GM18507 (cell line): Measurements from ENCODE around the gene LRRC8E.
"Not testable (repeated sequence)": the region's sequence is repeated elsewhere in the genome, so short reads cannot be mapped to it uniquely, and the experiment has no call there.

ENCODE experiments used
- DNase-seq: peaks from one replicate; pipeline ENCODE4 v3.0.0; 2011; ENCODE audit warnings: low read depth; ENCODE audit not compliant: insufficient read length; ENCODE audit errors: extremely low spot score
- FAIRE-seq: peaks from 2 replicates; lab custom pipeline; 2011; peaks lifted over from hg19 to GRCh38; lab: Jason Lieb, UNC

LRRC8E gene

DNA sequence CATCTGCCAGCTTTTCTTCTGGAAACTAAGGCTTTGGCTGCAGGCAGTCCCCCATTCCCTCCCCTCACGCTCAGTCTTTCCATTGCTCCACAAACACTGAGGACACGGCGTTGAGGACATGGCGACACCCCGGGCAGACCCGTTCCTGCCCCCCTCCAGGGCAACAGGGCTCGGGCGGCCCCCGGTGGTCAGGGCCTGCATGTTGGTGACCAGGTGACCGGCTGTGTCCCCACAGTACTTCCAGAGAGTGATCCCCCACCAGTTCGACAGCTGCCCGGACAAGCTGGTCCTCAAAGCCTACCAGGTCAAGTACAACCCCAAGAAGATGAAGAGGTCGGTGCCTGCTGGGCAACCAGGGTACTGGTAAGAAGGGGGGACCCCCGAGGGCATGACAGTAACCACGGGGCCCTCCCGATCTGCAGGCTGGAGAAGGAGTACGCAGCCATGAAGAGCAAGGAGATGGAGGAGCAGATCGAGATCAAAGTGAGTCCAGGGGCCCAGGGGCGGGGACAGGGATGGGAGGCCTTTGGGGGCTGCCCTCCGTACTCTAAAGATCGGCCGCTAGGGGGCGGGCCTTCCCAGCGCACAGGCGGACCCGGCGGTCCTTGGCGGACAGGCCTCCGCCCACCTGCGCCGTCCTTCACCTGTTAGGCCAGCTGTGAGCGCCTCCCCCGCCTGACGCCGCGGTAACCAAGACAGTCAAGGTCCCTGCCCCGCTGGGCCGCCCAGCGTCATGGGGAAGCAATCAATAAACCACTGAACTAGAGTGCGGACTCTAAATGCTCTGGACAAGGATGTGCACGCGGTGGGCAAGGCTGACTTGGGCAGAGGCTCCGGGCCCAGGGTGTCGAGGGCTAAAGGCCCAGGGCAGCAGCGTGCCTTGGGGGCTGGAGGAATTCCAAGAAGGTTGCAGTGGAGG is 35.2 kb upstream of the LRRC8E start:
- FAIRE-seq (peak; percentile 61), DNase-seq (peak; percentile 88)

- no peak for DNase-seq
- FAIRE-seq: no peak
Measured at GRCh38 chr19:7853770-7854128, 34.6 kb upstream of the LRRC8E start.

- DNase-seq (no peak), FAIRE-seq (no peak)
Measured at GRCh38 chr19:7855426-7856108, 32.7 kb upstream of the LRRC8E start.

- DNase-seq: no peak
- no peak for FAIRE-seq
Measured at GRCh38 chr19:7856109-7856591, 32.2 kb upstream of the LRRC8E start.

DNA sequence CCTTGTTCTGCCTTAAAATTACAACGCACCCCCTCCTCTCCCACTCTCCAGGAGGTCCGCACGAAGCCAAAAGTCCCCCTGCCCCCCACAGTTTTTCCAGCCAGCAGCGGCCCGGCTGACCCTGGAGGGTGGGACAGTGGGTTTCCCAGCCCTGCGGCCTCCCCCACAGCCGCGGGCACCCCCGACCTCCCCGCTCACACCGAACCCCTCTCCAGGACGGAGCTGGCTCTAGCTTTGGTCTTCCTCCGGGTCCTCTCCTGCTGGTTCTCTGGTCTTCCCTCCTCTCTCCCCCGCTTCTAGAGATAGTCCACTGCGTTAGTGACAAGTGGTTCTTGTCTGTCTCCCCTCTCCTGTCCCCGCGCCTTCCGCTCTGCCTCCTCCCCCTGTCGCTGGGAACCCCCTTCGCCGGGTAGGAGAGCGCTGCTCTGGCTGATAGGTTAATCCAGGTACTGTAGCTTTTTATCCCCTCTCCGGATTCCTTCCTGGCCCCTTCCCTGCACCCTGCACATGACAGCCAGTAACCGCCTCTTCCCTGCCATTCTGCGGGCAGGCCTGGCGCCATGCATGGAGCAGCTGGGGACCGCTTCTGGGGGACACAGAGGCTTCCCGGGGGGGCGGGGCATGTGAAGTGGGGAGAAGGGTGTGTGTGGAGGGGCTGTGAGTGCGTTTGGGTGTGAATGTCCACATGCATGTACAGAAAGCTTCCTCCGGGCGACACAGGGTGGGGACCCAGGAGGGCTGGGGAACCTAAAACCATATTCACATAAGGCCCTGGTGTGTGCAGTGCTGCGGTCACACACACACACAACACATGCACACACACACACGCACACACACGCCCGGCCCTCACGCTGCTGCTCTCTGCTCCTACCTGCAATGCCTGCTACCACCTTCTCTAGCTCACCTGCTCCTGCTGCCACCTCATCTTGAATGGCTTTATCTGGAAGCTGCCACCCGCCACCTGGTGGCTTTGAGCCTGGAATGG is 31.3 kb upstream of the LRRC8E start:
- no peak for FAIRE-seq
- DNase-seq: no peak

GRCh38 chr19:7857727-7858108 is 30.6 kb upstream of the LRRC8E start:
- FAIRE-seq (no peak), DNase-seq (no peak)

- FAIRE-seq: no peak
- no peak for DNase-seq
Measured at GRCh38 chr19:7858109-7858770, 30.1 kb upstream of the LRRC8E start.

GRCh38 chr19:7859087-7859486 is 29.2 kb upstream of the LRRC8E start:
- DNase-seq, FAIRE-seq: not testable (repeated sequence)

DNA sequence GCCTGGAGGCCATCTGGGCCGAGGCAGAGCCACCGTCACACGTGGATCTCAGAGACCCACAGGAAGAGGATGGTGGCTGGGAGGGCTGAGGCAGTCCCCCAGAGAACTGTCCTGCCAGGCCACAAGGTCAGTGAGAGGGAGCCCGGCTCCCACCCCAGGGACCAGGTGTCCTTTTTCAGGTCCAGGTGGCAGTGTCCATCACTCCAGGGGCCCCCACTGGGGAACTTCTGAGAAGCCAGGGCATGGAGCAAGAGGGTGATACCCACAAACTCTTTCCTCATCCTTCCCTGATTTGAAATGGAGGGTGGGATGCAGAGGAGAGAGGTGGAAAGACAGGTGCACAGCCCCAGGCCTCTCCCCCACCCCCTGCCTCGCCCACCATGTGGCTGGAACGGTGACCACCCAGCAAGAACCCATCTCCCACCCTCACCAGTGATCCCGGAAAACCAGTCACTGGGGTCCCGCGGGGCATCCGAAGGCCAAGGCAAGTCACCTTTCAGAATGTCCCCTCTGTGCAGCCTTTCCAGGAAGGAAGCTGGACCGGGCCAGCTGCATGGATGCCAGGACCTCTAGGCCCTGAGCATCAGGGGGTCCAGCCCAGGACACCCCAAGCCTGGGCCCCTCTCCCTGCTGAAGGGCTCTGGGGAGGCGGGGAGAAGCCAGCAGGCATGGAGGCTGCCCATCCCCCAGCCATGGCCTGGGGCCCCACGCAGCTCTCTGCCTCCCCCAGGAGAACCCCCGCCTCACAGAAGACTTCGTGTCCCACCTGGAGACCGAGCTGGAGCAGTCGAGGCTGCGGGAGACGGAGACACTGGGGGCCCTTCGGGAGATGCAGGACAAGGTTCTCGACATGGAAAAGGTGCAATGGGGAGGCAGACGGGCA is 28.2 kb upstream of the LRRC8E start:
- FAIRE-seq (no peak), DNase-seq (no peak)

- DNase-seq: no peak
Measured at GRCh38 chr19:7860714-7861618, 27.3 kb upstream of the LRRC8E start.

GRCh38 chr19:7861619-7862412 is 26.5 kb upstream of the LRRC8E start:
- no peak for FAIRE-seq
- DNase-seq: no peak

More at GRCh38 chr19:7860714-7861618, 27.3 kb upstream of the LRRC8E start:
- no peak for FAIRE-seq

- DNase-seq (peak; percentile 49), FAIRE-seq (no peak)
Measured at GRCh38 chr19:7862413-7862951, 25.8 kb upstream of the LRRC8E start.

DNA sequence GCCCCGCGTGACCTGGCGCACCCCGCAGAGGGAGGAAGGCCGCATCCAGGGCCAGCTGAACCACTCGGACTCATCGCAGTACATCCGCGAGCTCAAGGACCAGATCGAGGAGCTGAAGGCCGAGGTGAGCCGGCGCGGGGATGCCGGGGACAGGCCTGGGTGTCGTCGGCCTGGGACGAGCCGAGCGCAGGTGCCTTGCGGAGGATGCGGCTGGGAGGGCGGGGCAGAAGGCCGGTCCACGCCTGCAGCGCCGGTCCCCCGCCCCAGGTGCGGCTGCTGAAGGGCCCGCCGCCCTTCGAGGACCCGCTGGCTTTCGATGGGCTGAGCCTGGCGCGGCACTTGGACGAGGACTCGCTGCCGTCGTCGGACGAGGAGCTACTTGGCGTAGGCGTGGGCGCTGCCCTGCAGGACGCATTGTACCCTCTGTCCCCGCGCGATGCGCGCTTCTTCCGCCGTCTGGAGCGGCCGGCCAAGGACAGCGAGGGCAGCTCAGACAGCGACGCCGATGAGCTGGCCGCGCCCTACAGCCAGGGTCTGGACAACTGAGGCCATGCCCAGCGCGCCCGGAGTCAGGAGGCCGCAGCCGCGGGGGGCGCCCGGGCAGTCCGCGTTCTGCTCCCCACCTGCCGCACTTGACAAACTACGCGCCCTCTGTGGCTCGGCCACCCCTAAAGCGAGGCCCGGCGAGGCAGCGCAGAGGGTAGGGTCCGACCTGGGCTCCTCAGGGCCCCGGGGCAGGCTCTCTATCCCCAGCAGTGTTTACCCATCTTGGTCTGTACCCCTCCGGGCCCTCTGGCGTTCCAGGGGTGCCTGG is 24.9 kb upstream of the LRRC8E start:
- FAIRE-seq (no peak), DNase-seq (no peak)

- no peak for DNase-seq
- no peak for FAIRE-seq
Measured at GRCh38 chr19:7863971-7864689, 24.2 kb upstream of the LRRC8E start.

DNA sequence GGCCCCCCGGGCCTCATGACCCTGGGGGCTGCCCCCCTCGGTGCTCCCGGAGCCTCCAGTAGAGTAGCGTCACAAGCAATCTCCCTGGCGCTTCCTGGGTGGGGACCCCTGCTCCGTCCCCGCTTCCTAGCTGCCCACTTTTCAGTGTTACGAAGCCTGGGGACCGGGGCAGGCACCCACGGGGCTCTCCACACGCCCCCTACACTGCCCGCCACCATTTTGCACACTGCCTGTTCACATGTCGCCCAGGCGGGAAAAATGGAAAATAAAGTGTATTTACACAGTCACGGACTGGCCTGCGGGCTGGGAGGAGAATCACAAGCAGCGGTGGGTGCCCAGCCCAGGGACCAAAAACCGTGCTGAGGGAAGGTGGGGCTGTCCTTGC is 23.6 kb upstream of the LRRC8E start:
- no peak for FAIRE-seq
- no peak for DNase-seq
